NCI-H1417 treated with DMSO at 0.1 percent for 48 hours (cell line): ENCODE measurements around the gene CHRNA4.

Experiments
- DNase-seq: peaks from one replicate; lab custom pipeline; 2025; lab: John Stamatoyannopoulos, UW

CHRNA4 gene

DNA sequence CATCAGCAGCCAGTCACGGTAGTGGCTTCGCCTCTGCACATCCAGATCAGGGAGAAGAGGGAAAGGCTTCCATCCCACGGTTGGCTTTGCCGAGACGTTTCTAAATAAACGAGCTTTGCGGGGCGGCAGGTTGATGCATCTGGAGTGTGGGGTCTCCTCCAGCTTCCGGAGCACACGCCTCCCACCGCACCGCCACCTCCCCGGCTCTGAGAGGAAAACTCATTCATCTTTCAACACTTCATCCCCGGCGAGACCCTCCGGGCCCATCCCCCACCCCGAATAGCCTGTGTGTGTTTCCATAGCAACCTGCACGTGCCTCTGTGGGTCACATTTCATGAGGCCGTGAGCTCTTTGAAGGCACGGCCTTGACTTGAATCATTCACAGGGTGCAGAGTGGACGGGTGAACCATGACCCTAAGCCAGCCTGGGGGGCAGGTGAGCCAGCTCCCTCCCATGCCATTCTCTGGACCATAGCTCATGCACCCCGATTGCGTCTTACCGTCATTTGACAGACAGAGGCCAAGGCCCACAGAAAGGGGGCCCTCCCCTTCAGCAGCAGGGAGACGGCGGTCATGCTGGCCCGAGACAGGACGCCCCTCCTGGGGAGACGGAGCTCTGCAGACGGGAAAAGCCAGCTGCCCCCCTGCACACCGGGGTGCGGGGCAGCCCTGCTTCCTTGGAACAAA lies 16.2 kb upstream of the CHRNA4 start:
- no peak for DNase-seq

DNA sequence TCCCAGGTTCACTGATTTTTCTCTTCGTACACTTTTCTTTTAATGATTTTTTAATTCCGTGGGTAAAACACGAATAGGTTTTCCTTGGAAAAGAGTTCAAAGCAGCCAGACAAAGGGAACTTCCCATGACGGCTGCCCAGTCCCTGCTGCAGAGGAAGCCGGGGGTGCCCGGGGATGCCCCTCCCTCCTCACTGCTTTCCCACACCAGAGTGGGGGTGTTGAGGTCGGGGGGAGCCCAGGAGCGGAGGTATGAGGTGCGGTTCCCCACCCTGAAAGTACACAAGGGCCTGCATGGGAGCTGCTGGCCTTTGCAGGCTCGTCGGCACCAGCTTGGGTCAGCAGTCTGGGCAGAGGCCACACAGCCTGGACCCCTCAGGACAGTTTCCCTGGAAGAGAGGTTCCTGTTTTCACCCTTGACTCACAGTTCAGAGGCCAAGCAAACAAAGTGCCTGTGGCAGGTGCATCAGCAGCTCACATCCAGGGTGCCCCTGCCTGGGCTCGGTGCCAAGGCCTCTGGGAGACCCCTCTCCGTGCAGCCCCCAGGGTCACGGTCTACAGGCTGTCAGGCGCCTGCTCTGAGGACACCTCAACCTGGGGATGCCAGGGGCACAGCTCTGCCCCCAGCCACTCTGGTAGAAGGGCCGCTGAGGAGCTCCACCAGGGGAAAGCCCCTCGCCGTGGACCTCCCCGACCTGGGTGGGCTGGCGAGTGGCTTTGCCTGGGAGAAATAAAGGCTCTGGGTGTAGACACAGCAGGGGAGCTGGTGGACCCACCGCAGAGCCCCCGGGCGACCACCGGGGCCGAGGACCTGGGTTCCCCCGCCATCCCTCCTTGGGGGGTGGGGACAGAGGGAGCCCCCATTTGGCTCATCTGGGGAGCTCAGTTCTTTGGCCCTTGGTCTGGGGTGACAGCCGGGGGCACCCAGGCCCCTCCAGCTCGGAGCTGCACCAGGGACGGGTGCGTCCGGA lies 15.4 kb upstream of the CHRNA4 start:
- DNase-seq: no peak

DNA sequence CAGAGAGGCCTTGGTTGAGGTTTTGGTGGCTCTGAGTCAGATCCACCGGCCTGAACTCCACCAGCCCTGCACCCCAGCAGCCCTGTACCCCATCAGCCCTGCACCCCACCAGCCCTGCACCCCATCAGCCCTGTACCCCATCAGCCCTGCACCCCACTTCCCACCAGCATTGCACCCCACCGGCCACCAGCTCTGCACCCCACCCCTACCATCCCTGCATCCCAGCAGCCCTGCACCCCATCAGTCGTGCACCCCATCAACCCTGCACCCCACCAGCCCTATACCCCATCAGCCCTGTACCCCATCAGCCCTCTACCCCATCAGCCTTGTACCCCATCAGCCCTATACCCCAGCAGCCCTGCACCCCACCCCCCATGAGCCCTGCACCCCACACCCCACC lies 14.3 kb upstream of the CHRNA4 start:
- no peak for DNase-seq

DNA sequence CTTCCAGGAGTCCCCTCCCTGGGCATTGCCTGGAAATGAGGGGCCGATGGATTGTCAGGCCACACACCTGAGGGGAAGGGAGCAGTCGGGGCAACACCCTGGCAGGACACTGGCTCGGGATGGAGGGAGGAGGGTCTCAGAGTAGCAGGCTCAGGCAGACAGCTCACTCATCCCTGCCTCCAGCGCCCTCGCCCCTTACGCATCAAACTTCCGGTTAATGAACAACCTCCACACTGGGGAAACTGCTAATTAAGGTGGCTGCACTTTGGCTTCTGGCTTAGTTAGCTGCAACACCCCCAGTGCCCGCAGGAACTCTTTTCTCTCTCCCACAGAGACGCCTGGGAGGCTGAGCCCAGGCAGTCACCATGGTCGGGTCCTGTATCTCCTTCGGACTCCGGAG lies 13.4 kb upstream of the CHRNA4 start:
- DNase-seq: no peak

DNA sequence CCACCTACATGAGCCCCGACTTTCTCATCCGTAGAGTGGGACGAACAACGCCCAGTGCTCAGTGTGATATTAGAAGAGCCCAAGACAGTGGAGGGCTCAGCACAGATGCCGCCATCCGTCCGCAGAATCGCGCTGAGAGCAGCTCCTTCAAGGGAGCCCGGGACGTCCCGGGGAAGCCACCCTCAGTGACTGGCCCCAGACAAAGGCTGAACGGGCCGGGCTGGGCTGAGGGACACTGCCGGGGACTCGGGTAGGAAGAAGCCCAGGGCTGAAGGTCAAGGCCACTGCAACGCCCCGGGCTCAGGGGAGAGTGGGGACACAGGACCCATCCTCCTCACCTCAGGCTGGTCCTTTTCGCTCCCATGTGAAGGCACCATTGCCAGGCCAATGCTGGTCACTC lies 12.8 kb upstream of the CHRNA4 start:
- DNase-seq: no peak

DNA sequence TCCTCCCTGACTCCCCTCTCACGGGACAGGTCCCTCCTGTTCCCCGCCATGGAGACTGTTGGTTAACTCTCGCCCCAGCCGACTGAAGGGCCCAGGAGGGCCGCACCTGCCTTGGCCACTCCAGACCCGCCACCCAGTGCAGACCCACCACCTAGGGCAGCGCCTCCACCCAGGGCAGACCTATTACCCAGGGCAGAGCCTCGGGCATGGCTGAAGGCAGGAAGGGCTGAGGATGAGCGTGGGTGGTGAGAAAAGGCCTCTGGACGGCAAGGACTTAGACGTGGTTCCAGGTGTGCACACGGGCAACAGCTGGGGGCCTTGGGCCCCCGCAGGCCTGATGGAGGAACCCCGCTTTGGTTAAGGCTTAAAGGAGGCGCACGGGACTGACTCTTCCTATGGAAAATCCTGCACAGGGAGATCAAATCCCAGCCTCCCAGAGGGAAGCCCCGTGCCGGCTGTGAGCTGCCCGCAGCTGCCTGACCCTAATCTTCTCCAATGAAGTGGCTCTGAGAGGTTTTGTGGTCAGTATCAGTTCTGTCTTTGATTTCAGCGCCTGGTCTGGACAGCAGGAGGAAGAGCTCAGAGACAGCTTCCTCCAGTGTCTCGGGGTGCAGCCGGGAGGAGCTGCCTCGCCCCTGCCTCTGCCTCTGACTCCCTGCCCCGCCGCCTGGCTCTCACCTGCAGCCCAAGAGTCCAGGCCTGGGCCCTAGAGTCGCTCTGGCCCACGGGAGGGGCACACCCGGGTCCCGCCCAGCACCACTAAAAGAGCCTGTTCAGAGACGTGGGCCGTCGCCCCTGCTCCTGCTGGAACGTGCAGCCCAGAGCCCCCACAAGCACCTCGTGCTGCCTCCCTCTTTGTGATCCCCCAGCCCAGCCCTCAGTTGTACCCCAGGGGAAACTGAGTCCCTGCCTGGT lies 12.1 kb upstream of the CHRNA4 start:
- no peak for DNase-seq

DNA sequence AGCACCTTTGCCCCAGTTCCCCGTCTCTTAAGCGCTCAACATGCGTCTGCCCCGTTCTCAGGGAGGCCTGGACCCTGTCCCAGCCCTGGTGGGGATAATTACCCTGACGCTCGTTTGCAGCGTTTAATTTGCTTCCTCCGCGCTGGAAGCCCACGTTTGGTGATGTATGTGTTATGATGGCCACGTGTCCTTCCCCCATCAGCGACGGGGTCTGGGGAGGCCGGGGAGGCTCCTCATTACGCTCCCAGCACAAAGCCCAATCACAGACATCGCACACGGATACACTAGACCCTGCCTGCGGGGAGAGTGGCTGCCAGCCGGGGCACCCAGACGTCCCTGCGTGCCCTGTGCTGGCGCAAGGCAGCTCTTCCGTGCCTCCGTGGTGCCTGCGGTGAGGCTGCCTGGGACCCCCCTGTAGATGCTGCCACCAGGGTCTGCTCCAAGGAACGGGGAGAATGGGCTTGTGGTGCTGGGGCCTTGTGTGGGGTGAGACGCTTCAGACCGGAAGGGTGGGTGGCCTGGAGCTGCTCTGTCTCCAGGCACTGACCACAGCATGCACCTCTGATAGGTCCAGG lies 10.2 kb upstream of the CHRNA4 start:
- no peak for DNase-seq

DNA sequence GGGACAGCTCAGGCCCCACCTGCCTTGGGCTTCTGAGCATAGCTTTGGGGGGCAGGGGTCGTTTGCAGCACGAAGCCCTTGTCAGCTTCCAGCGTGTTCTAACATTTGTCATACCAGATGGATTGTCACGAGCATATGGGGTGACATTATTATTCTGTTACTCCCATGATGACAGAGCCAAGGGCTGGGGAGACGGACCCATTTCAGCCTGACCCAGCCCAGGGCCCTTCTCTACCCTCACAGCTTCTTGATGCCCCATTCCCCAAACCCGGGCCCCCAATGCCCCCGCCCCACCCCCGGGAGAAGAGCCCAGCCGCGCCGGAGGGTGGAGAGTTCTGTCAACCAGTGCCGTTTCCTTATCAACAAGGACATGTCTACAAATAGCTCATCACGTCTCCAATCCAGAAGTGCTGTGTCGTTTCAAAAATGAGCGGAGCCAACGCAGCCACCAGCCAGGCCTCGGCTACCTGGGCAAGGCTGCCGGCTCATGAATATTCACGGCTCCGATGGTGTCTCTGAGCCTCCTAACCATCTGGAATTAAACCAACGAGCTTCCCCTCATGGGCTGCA lies 9.6 kb upstream of the CHRNA4 start:
- no peak for DNase-seq

DNA sequence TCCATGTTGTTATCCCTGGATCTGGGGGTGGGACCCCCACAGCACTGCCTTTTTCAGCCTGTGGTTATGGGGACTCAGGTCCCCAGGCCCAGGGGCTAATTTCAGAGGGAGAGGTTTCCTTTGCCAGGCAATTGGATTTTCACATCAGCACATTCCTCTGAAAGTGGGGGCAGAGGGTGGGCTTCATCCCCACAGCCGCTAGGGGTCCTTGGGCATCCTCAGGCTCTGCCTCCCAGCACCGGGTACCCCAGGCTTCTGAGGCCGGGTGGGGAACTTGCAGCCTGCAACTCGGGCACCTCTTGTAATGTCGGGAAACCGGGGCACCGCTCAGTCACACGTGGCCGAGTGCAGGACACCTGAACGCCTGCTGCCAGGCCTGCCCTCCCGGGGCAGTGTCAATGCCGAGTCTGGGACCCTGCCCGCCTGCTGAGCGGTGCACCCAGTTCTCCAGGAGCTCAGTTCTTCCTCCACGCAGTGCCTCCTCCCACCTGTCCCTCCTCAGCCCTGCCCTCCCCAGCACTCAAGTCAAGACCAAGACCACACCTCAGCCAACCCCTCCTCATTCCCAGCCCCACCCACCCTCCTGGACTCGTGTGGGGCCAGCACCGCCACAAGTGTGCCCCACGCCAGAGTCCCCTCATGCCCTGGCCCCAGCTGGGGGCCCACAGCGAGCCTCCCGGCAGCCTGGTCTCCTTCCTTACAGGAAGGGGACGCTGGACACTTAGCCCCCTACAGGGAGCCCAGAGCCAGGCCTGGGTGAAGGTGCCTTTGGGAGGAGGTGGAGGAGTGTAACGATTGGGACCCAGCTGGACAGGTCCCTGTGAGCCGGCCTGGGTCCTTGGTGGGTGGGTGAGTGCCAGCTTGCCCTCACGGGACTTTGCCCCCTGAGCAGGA lies 8.8 kb upstream of the CHRNA4 start:
- DNase-seq: no peak

DNA sequence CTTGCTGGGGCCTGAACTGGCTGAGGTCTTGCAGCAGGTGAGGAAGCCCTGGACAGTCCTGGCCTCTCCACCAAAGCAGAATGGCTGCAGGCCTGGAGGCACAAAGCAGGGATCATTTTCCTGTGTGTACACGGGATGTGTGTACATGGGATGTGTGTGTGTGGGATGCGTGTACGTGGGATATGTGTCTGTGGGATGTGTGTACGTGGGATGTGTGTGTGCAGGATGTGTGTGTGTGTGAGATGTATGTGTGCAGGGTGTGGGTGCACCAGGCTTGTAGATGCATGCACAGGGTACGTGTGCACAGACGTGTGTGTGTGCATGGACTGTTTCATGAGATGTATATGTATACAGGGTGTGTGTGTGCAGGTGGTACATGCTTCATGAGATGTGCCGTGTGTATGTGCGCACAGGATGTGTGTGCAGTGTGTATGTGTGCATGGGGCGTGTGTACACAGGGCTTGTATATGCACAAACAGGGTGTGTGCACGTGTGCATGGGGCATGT lies 7.9 kb upstream of the CHRNA4 start:
- no peak for DNase-seq

DNA sequence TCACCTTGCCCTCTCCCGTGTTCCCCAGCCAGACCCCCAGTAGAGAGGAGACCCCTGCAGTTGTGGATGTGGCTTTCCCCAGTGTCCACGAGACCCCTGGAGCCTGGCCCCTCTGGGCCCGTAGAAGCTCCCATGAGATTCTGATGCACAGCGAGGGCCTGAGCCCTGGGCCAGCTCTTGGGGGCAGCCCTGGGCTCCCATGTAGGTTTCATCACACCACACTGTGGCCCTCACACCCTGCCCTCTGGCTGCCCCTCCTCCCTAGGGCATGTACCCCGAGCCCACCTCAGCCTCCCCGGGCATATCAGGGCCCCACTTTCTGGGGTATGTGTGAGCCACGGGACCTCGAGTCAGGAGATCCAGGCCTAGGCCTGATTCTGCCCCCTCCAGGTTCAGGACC lies 7.0 kb upstream of the CHRNA4 start:
- no peak for DNase-seq

DNA sequence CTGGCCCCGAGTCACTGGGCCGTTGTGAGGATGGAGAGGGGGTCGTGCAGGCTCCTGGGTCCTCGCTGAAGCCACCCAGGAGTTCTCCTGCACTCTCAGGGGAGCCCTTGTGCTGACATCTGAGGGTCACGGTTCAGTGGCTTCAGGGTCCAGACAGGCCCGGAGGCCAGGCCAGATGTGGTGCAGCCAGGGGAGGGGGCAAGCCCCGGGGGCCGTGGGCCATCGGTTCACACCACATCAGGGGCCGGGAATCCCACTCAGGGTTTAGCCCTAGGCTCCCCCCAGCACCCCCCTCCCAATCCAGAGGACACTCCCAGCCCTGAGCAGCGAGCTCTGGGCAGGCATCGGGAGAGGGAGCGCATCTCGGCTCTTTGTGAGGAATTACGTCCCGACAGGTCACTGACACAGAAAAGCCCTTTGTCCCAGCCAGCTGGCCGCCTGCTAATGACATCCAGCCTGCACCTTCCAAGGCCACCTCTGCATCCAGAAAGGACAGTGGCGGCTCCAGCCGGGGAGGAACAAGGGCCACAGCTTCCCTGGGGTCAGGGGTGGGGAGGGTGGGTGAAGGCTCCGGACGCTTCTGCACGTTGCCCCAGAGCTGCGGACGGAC lies 6.4 kb upstream of the CHRNA4 start:
- DNase-seq: no peak

DNA sequence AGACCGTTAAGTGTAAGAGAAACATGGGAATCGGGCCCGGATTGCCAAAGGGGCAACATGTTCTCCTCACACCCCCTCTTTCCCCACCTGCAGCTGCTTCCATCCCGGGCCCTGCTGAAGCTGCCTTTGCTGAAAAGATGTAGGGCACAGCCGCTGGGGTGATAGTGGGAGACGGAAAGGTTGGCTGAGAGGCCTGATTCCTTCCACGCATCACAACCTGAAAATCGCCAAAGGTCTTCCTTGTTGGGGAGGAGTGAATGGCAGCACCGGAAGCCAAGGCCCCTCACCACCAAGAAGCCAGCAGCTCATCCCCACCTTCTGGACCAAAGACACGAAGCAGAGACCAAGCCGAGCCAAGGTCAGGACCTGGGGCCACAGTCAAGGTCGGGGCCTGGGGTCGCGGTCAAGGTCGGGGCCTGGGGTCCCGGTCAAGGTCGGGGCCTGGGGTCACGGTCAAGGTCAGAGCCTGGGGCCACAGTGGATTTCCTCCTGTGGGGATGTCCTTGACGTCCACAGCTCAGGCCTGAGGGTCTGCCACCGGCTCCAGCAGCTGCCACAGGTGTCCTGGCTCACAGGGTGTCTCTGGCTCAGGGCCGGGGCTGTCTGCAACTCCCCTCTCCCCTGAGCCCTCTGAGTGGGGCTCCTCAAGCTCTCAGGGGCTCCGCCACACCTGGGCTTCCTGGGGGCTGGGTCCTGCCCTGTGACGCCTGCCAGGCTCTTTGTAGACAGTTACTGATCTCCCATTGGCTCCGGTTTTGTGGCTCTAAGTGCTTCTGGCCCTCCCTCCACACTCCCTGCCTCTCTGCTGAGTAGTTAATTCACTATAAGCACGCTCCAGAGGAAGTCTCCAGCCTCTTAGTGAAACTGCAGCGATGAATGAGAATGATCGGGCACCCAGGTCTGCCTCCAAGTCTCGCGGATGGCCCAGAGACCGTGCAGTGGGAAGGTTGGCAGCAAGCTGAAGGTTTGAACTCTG lies 5.5 kb upstream of the CHRNA4 start:
- DNase-seq: no peak

DNA sequence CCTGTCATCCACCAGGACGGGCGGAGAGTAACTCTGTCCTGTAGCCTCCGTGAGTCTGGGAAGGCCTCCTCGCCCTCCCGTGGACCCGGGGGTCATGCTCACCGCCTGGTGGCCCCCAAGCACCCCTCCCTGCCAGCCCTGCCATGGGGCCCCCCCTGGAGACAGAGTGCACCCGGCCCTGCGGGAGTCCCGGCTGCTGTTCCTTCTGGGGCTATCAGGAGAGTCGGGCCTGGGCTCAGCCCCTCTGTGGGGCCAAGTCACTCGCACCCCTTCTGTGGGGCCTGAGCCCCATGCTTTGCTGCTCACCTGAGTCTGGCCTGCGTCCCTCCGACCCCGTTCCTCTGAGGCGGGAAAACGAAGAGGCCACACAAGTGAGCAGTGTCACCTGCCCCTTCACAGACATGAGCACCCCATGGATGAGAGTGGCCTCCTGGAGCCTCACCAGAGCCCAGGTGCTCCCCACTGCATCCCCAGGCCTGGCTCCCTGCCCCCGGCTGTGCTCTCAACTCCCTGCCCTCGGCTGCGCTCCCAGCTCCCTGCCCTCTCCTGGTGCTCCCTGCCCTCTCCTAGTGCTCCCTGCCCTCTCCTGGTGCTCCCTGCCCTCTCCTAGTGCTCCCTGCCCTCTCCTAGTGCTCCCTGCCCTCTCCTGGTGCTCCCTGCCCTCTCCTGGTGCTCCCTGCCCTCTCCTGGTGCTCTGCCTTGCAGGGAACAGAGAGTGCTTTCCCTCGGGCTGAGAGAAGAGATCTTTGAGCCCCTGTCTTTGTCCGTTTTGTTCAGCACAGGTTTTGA lies 4.6 kb upstream of the CHRNA4 start:
- no peak for DNase-seq

DNA sequence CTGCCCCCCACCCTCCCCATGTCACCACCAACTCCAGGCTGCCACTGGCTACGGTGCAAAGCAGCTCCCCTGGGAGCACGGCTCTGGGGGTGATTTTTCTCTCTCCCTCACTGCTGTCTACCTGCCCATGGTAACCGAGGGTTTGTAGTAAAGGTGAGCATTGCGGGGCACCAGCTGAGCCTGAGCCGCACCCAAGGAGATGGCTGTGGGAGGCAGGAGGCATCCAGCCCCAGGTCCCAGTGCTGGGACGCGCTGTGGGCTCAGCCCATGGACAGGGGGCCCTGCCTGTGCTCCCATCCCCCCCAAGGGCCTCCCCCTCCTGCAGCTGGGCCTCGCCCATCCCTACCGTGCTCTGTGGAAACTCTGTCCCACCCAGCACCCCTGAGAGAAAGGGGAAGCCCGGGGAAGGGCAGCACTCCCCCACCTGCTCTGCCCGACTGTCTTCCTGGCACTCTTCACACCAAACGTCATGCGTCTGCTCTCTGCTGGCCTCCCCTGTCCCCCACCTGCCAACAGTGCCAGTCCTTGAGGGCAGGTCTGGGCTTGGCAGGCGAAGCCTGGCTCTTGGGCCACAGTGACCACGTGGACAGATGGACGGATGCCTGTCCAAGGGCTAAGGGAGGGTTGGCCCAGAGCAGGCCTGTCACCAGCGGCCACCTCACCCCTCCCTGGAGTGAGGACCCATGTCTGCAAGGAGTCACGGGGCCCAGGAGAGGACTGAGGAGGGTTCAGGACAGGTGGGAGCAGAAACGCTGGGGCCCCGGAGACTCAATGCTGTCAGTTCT lies 3.8 kb upstream of the CHRNA4 start:
- no peak for DNase-seq

DNA sequence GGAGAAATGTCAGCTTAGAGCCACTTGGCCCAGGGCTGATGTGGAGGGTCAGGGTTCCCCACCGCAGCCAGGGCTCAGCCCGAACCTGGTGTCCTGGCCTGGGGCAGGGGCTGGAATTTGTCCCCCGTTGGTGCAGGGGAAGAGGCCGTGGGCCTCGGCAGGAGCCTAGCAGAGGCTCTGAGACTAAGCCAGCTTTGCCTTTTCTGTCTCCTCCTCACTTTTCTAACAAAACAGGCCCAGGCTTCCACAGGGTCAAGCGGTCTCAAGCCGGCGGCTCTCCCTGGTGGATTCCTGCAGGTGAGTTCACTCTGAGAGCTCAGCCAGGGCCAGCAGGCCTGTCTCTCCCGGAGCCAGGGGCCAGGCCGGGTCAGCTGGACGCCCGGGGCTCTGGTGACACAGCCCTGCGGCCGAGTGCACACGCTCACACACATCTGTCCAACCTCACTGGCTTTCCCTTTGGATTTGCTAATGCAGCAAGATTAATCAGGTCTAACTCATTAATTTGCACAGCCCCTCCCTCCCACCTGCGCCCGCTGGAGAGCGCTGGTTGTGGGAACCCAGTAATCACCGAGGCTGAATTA lies 2.9 kb upstream of the CHRNA4 start:
- DNase-seq: no peak
